Measurements from ENCODE around the gene RAPGEF2.
"Not testable (repeated sequence)": the region's sequence is repeated elsewhere in the genome, so short reads cannot be mapped to it uniquely, and the experiment has no call there.

- not testable (repeated sequence) for TF ChIP-seq EZH2 (IDR thresholded peaks at IDR 0.05; ENCODE audit: low read depth, unreplicated experiment); CTCF (conservative IDR thresholded peaks at IDR 0.05; ENCODE audit: low read depth in 2 of 2); STAT1 (IDR thresholded peaks at IDR 0.05; ENCODE audit: unreplicated experiment); CREB1 (CRISPR knock-in tag; IDR thresholded peaks at IDR 0.05; ENCODE audit: low read depth); ETS1 (IDR thresholded peaks at IDR 0.05); REST (IDR thresholded peaks at IDR 0.05; ENCODE audit: unreplicated experiment); POLR2AphosphoS5 (IDR thresholded peaks at IDR 0.05; ENCODE audit: low read depth); JUNB (IDR thresholded peaks at IDR 0.05; ENCODE audit: unreplicated experiment)
Observed at GRCh38 chr4:159113366-159113765, 10.5 kb downstream of the RAPGEF2 start.
